Measurements from ENCODE around the gene CXCR4.
"Not testable (repeated sequence)": the region's sequence is repeated elsewhere in the genome, so short reads cannot be mapped to it uniquely, and the experiment has no call there.

Gene CXCR4

GRCh38 chr2:136087901-136088460 is 30.0 kb downstream of the CXCR4 start:
- DNase-seq; in situ Hi-C loops (cut with HindIII; ENCODE audit: low pct_ligation_motif_present, low pct_unique_long_range_greater_than_20kb, low sequenced_read_pairs): not testable (repeated sequence)

- in situ Hi-C loops (cut with HindIII; ENCODE audit: low pct_ligation_motif_present, low pct_unique_long_range_greater_than_20kb, low sequenced_read_pairs): no loop called here
- no peak for DNase-seq
These were observed 31.5 kb downstream of the CXCR4 start for GRCh38 chr2:136086253-136087016.

GRCh38 chr2:136085453-136086209 is 32.3 kb downstream of the CXCR4 start:
- no peak for DNase-seq
- in situ Hi-C loops (cut with HindIII; ENCODE audit: low pct_ligation_motif_present, low pct_unique_long_range_greater_than_20kb, low sequenced_read_pairs): no loop called here

- in situ Hi-C loops (cut with HindIII; ENCODE audit: low pct_ligation_motif_present, low pct_unique_long_range_greater_than_20kb, low sequenced_read_pairs): no loop called here
- DNase-seq: no peak
These were observed 36.3 kb downstream of the CXCR4 start for GRCh38 chr2:136081582-136082210.

- DNase-seq: no peak
- in situ Hi-C loops (cut with HindIII; ENCODE audit: low pct_ligation_motif_present, low pct_unique_long_range_greater_than_20kb, low sequenced_read_pairs): no loop called here
These were observed 37.8 kb downstream of the CXCR4 start for GRCh38 chr2:136080114-136080513.

GRCh38 chr2:136077107-136077506 is 40.8 kb downstream of the CXCR4 start:
- DNase-seq: no peak
- in situ Hi-C loops (cut with HindIII; ENCODE audit: low pct_ligation_motif_present, low pct_unique_long_range_greater_than_20kb, low sequenced_read_pairs): no loop called here

- in situ Hi-C loops (cut with HindIII; ENCODE audit: low pct_ligation_motif_present, low pct_unique_long_range_greater_than_20kb, low sequenced_read_pairs): no loop called here
- no peak for DNase-seq
These were observed 42.5 kb downstream of the CXCR4 start for GRCh38 chr2:136075476-136075875.

GRCh38 chr2:136072621-136073020 is 45.3 kb downstream of the CXCR4 start:
- DNase-seq: no peak
- in situ Hi-C loops (cut with HindIII; ENCODE audit: low pct_ligation_motif_present, low pct_unique_long_range_greater_than_20kb, low sequenced_read_pairs): no loop called here

- in situ Hi-C loops (cut with HindIII; ENCODE audit: low pct_ligation_motif_present, low pct_unique_long_range_greater_than_20kb, low sequenced_read_pairs); DNase-seq: not testable (repeated sequence)
These were observed 46.1 kb downstream of the CXCR4 start for GRCh38 chr2:136071887-136072286.

GRCh38 chr2:136070913-136071312 is 47.0 kb downstream of the CXCR4 start:
- in situ Hi-C loops (cut with HindIII; ENCODE audit: low pct_ligation_motif_present, low pct_unique_long_range_greater_than_20kb, low sequenced_read_pairs): no loop called here
- no peak for DNase-seq

GRCh38 chr2:136069773-136070172 is 48.2 kb downstream of the CXCR4 start:
- in situ Hi-C loops (cut with HindIII; ENCODE audit: low pct_ligation_motif_present, low pct_unique_long_range_greater_than_20kb, low sequenced_read_pairs): no loop called here
- DNase-seq: no peak

- DNase-seq: no peak
- in situ Hi-C loops (cut with HindIII; ENCODE audit: low pct_ligation_motif_present, low pct_unique_long_range_greater_than_20kb, low sequenced_read_pairs): no loop called here
These were observed 49.2 kb downstream of the CXCR4 start for GRCh38 chr2:136068581-136069227.

GRCh38 chr2:136067897-136068580 is 49.9 kb downstream of the CXCR4 start:
- DNase-seq: no peak
- in situ Hi-C loops (cut with HindIII; ENCODE audit: low pct_ligation_motif_present, low pct_unique_long_range_greater_than_20kb, low sequenced_read_pairs): no loop called here

- in situ Hi-C loops (cut with HindIII; ENCODE audit: low pct_ligation_motif_present, low pct_unique_long_range_greater_than_20kb, low sequenced_read_pairs): no loop called here
- DNase-seq: no peak
These were observed 50.5 kb downstream of the CXCR4 start for GRCh38 chr2:136067459-136067858.

GRCh38 chr2:136065907-136066306 is 52.0 kb downstream of the CXCR4 start:
- DNase-seq: peak; percentile 44
- in situ Hi-C loops (cut with HindIII; ENCODE audit: low pct_ligation_motif_present, low pct_unique_long_range_greater_than_20kb, low sequenced_read_pairs): no loop called here

GRCh38 chr2:136065384-136065783 is 52.6 kb downstream of the CXCR4 start:
- in situ Hi-C loops (cut with HindIII; ENCODE audit: low pct_ligation_motif_present, low pct_unique_long_range_greater_than_20kb, low sequenced_read_pairs): no loop called here
- DNase-seq: peak; percentile 23
